Heart left ventricle (tissue), 16 donors: ENCODE results near the gene ACAA2. TPM values are rescaled to one million over a fixed set of nuclear protein-coding genes. Genes with fewer than 3 reads are reported as not detected.

ENCODE experiments used
- ATAC-seq, 4 donors: fragments of 200-7000 bp; cut with Tn5 transposase; one replicate each; pipeline ENCODE4 v1.9.1; 2020 to 2022; ENCODE audit warnings: moderate library complexity in 4 of 4, mild to moderate bottlenecking in 3 of 4, moderate number of reproducible peaks in 1 of 4
- DNase-seq, 5 donors: peaks; one replicate each; pipeline ENCODE4 v3.0.0-alpha.2; 2020
- H3K27ac ChIP-seq, 12 donors: fragments of 200-600 bp; sonication (generic) in 4 of 12; one replicate each; pipeline versions ENCODE4 v1.5.0 to v1.8.0; 2016 to 2022; ENCODE audit warnings: mild to moderate bottlenecking in 2 of 12
- H3K27me3 ChIP-seq, 9 donors: fragments of 200-600 bp; sonication (generic) in 2 of 9; one replicate each; pipeline versions ENCODE4 v1.5.1 to v1.8.0; 2016 to 2022; ENCODE audit warnings: mild to moderate bottlenecking in 3 of 9
- H3K36me3 ChIP-seq, 9 donors: fragments of 200-600 bp; sonication (generic) in 2 of 9; one replicate each; pipeline versions ENCODE4 v1.5.0 to v1.8.0; 2018 to 2022; ENCODE audit warnings: mild to moderate bottlenecking in 2 of 9
- H3K4me1 ChIP-seq, 12 donors: fragments of 200-600 bp; sonication (generic) in 4 of 12; one replicate each; pipeline versions ENCODE4 v1.5.0 to v1.8.0; 2016 to 2022; ENCODE audit warnings: mild to moderate bottlenecking in 3 of 12
- H3K4me3 ChIP-seq, 12 donors: fragments of 200-600 bp; sonication (generic) in 4 of 12; one replicate each; pipeline versions ENCODE4 v1.5.0 to v1.8.0; 2017 to 2022; ENCODE audit warnings: mild to moderate bottlenecking in 9 of 12, moderate library complexity in 4 of 12
- H3K9me3 ChIP-seq, 12 donors: fragments of 200-600 bp; sonication (generic) in 4 of 12; one replicate each; pipeline versions ENCODE4 v1.5.0 to v1.8.0; 2016 to 2022; ENCODE audit warnings: mild to moderate bottlenecking in 1 of 12
- CTCF ChIP-seq, 12 donors: fragments of 200-600 bp; sonication (generic) in 4 of 12; IDR thresholded peaks; one replicate each; pipeline versions ENCODE4 v1.5.0 to v1.8.0; 2018 to 2022; ENCODE audit warnings: antibody characterized with exemption in 12 of 12, mild to moderate bottlenecking in 5 of 12
- POLR2A ChIP-seq, 2 donors: fragments of 450-650 bp; IDR thresholded peaks; one replicate each; pipeline ENCODE4 v1.6.1; 2017; ENCODE audit warnings: antibody characterized with exemption in 2 of 2, mild to moderate bottlenecking in 2 of 2, moderate library complexity in 2 of 2
- WGBS, 4 donors: extraction: QIAGEN DNeasy Blood & Tissue Kit in 2 of 4; methylation state at CpG; one replicate each; pipeline versions ENCODE4 v1.1.5 to v1.1.7; 2013 to 2018; 5-methylcytosine and 5-hydroxymethylcytosine counted together
- intact Hi-C, 10 donors: fragments of 100-400 bp; cut with DNase I; formaldehyde crosslinking; loops; one replicate each; pipeline versions ENCODE4 v1.11.1 to v1.14.2; 2022
- polyA plus RNA-seq, 2 donors: library from polyadenylated mRNA; stranded (reverse); fragments of 200-250 nt; gene quantifications; one replicate each; pipeline ENCODE4 v1.2.3, GENCODE V29; 2013
- total RNA-seq, 9 donors: library from RNA; depleted of rRNA in 2 of 9; stranded (reverse); fragments of >200 nt in 2 of 9; fragmentation: NEBNext Ultra II Directional in 3 of 9; extraction: Animal tissue kit (Norgen Biotek cat#: 25700) in 3 of 9; gene quantifications; one replicate each; pipeline versions ENCODE4 v1.1.0 to v1.2.4, GENCODE V29; 2016 to 2023
- donor health status: ischemic (EF 13 %, LVEDD 7.1; RV severe dilation, severe dysfunction).
- donor health status: healthy with polysubstance abuse.
- donor health status: DM: no; HTN: yes; CAD: no.
- donor health status: DM: no; HTN: no; CAD: no.
- donor health status: ischemic (EF 25% LVEDD 6.9; RV normal size, moderate dysfunction).
- donor health status: ischemic (EF 25% LVEDD 5.7; RV mildly dilated, moderate dysfunction).
- donor health status: healthy.
- donor health status: DM: yes; HTN: yes; CAD: no.
- donor health status: ischemic (EF 35%, LVEDD 5.7; RV mildly dilated, moderate dysfunction).
- donor health status: nonischemic (EF 11% LVEDD 7.7; RV severe dilation, severe dysfunction).
- donor health status: DM: yes; HTN: yes; CAD: no.
- donor health status: PGD.
- donor health status: ischemic (EF 29% LVEDD 5.4; RV normal size, mild dysfunction).
- donor health status: nonischemic (EF 23%, LVEDD 6.1; RV moderate dilation, normal function).

ACAA2 gene
- total and polyA plus RNA-seq, 11 donors: 129 to 379 (median 221) TPM

- Histone ChIP-seq H3K36me3 (no peaks in the 10 kb centered on the region), H3K9me3 (peaks cover 0 to 34% (median 3%) of the 10 kb centered on the region in 12 donors), H3K27me3 (no peaks in the 10 kb centered on the region), H3K4me1 (no peaks in the 10 kb centered on the region), H3K27ac (no peak overlapping the region), H3K4me3 (no peak overlapping the region)
- TF ChIP-seq CTCF (IDR thresholded peaks at IDR 0.05): no peak
- no peak for TF ChIP-seq POLR2A (IDR thresholded peaks at IDR 0.05)
- intact Hi-C loops: no loop called here
- no peak for ATAC-seq
- 87 to 98% (median 92%) methylated on average over 2 of the region's 2 CpGs for WGBS, 4 donors
- no peak for DNase-seq
These were observed 18.9 kb upstream of the ACAA2 start for GRCh38 chr18:49832221-49832647.

DNA sequence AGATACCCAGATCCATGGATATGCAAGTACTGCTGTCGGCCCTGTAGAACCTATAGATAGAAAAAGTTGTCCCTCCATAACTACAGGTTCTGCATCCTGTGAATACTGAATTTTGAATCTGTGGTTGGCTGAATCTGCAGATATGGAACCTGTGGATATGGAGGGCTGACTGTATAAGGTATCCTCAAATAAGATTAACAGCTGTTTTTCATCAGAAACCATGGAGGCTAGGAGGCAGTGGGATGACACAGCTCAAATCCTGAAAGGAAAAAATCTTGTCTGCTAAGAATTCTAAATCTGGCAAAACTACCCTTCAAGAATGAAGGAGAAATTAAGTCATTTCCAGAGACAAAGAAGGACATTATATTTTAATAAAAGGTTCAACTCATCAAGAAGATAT lies 14.7 kb upstream of the ACAA2 start:
- intact Hi-C loops: no loop called here
- WGBS, 4 donors: 90 to 100% (median 98%) methylated on average over 1 of the region's 1 CpG
- ATAC-seq (no peak), DNase-seq (no peak)
- TF ChIP-seq POLR2A (IDR thresholded peaks at IDR 0.05) (no peak), CTCF (IDR thresholded peaks at IDR 0.05) (no peak)
- no peaks in the 10 kb centered on the region for H3K27me3 ChIP-seq
- H3K36me3 ChIP-seq: no peaks in the 10 kb centered on the region
- no peak overlapping the region for H3K4me3 ChIP-seq
- H3K4me1 ChIP-seq: no peaks in the 10 kb centered on the region
- peaks cover 0 to 42% (median 3%) of the 10 kb centered on the region in 12 donors for H3K9me3 ChIP-seq
- no peak overlapping the region for H3K27ac ChIP-seq

GRCh38 chr18:49819823-49820671 lies 6.7 kb upstream of the ACAA2 start:
- Histone ChIP-seq H3K4me3 (no peak overlapping the region), H3K9me3 (no peaks in the 10 kb centered on the region), H3K4me1 (peaks cover 0 to 13% (median 0%) of the 10 kb centered on the region in 12 donors), H3K27ac (peak overlapping the region in 1 of 12 donors; percentile 68), H3K36me3 (no peaks in the 10 kb centered on the region), H3K27me3 (no peaks in the 10 kb centered on the region)
- WGBS, 4 donors: 73 to 85% (median 79%) methylated on average over 5 of the region's 5 CpGs
- intact Hi-C loops: loop anchor here in 1 of 10 donors (10.0 kb wide), 1 partner anchor 325 kb away; the partner anchor contains the start of gene RPL17
- TF ChIP-seq POLR2A (IDR thresholded peaks at IDR 0.05) (no peak), CTCF (IDR thresholded peaks at IDR 0.05) (no peak)
- DNase-seq (no peak), ATAC-seq (no peak)

GRCh38 chr18:49819071-49819662 lies 5.8 kb upstream of the ACAA2 start:
- DNase-seq (no peak), ATAC-seq (no peak)
- H3K4me3 ChIP-seq: no peak overlapping the region
- 76 to 90% (median 88%) methylated on average over 5 of the region's 5 CpGs for WGBS, 4 donors
- TF ChIP-seq POLR2A (IDR thresholded peaks at IDR 0.05) (no peak), CTCF (IDR thresholded peaks at IDR 0.05) (no peak)
- H3K9me3 ChIP-seq: no peaks in the 10 kb centered on the region
- no peaks in the 10 kb centered on the region for H3K36me3 ChIP-seq
- intact Hi-C loops: loop anchor here in 1 of 10 donors (10.0 kb wide), 1 partner anchor 324 kb away; the partner anchor contains the start of gene RPL17
- H3K4me1 ChIP-seq: peaks cover 0 to 19% (median 1%) of the 10 kb centered on the region in 12 donors
- no peaks in the 10 kb centered on the region for H3K27me3 ChIP-seq
- H3K27ac ChIP-seq: peak overlapping the region in 1 of 12 donors; percentile 68
